GM19463 (cell line): Measurements from ENCODE around the gene PFKP.

Experiments used
- ATAC-seq: cut with Tn5 transposase; IDR thresholded peaks from one replicate; pipeline ENCODE4 v1.9.1; 2021; ENCODE audit warnings: mild to moderate bottlenecking, moderate library complexity; ENCODE audit not compliant: unreplicated experiment

PFKP gene

DNA sequence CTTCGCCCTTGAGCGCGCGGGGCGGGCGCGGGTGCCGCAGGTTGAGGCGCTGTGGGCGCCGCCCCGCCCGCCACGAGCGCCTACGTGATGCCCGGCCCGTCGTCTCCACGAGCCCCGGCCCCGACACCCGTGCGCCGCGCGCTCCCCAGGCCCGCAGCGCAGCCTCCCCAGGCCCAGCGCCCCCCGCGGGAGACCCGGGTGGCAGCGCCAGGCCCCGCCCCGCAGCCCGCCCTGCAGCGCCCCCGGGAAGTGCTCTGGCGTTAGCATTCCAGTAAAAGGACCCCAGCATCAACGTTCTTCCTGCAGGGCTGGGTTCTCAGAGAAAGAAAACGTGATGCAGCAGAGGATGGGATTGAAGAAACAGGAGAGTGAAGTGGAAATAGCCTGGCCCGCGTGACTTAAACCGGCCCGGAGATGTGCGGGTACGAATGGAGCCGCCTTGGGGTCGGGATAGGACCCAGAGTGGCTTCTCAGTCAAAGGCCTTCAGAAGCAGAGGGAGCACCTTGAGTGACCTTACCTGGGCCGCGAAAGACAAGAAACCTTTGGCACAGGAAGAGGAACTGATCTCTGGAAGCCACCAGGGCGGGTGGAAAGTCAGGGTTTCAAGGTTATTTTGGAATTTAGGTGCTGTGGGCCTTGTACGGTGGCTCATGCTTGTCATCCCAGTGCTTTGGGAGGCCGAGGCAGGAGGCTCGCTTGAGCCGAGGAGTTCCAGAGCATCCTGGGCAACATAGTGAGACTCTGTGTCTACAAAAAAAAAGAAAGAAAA is 1.8 kb downstream of the PFKP start:
- peak; percentile 33 for ATAC-seq

DNA sequence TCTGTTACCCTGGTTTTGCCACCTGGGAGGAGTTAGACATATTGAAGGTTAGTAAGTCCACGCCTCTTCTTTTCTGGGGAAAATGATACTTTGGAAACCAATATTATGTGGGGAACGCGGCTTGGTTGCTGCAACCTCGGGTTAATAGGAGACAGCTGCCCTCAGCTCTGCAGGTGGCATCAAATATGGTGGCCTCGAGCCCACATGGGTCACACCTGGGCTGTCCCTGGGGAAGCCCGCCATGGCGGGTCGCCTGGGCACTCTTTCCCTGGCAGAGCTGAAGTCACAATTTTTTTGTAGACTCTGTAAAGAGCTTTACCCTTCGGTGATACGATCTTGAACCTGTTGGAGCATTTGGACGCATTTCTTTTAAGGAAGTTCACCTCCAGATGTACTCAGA is 2.5 kb downstream of the PFKP start:
- no peak for ATAC-seq

GRCh38 chr10:3071405-3072198 is 4.3 kb downstream of the PFKP start:
- no peak for ATAC-seq

DNA sequence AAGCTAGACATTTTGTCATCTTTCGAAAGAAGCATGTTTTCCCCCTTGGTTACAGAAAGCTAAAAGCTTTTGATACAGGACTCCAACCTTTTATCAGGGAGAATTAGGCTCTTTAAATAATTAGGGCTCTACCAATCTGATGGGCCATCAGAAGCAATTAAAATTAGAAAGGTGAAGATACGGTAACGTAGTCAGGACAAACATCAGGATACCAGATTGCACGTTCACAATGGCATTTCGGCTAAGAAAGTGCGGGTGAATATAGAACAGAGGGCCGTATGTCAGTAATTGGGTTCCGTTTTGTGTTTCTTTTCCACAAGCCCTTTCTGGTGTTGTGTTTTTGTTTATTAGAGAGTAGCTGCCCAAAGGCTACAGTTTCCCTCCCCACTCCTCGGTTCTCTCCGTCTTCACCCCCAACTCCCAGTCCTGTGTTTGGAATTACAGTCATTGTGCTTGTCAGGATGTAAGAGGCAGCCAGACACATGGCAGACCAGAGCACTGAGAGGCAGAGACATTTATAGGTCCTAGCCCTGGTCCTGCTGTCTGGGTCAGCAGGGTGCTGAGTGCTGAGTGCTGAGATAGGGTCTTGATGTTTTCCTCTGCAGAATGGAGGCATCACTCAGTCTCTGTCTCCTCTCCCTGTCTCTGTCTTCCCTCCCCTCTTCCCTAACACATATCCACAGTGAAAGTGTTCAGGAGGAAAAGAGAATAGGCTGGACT is 5.5 kb downstream of the PFKP start:
- ATAC-seq, result no peak

DNA sequence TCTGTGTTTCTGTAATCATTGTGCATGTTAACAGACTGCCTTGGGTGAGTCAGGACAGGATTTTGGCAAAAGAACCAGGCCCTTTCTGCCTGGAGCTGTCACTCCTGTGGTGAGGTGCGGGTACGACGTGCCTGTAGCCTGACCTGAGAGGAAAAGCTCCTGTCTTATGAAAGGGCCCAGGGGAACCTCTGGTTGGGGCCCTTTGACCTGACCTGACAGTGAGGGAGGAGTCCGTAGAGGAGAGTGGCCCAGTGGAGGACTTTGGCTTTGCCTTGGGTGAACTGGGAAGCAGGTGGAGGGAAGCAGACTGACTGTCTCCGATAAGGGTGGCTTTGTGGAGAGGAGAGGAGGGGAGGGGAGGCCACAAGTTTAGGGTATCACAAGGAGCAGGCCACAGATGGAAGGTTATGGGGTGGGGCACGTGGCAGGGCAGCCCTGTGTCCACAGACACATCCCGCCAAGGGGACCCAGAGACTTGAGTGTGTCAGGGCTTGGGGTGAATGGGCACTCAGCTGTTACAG is 6.9 kb downstream of the PFKP start:
- no peak for ATAC-seq

- no peak for ATAC-seq
These were observed 7.7 kb downstream of the PFKP start for GRCh38 chr10:3074985-3075600.

GRCh38 chr10:3076138-3076537 is 8.8 kb downstream of the PFKP start:
- no peak for ATAC-seq

GRCh38 chr10:3077509-3077908 is 10.2 kb downstream of the PFKP start:
- ATAC-seq, result no peak

DNA sequence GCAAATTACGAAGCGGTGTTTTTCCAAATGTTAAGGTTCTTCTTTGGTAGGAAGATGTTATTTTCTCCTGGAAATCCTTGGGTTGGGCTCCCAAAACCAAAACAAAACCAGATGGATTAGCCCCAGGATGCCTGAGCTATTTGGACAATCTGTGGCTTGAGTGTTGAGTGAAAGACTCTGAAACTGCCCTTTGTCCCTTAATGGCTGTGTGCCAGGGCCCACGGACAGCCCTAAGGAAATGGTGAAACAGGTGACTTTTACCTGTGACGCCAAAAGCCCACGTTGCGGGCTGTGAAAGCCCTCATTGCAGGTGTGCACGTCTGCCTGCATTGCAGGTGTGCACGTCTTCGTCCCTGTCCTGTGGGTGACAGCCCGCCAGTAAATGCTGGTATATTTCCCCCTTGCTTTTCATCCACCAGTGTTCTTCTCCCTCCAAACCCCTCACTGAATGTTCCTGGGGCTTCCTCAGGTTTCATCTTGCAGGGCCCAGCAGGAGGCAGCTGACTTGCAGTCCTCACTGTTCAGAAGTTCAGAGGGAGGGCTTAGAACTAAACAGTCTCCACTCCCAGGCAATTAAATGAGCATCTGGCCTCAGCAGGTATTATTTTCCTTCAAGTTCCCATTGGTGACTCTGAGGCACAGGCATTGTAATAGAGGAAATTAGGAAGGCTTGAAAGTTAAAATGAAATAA is 10.7 kb downstream of the PFKP start:
- no peak for ATAC-seq

- ATAC-seq, result no peak
These were observed 14.1 kb downstream of the PFKP start for GRCh38 chr10:3081383-3081981.

DNA sequence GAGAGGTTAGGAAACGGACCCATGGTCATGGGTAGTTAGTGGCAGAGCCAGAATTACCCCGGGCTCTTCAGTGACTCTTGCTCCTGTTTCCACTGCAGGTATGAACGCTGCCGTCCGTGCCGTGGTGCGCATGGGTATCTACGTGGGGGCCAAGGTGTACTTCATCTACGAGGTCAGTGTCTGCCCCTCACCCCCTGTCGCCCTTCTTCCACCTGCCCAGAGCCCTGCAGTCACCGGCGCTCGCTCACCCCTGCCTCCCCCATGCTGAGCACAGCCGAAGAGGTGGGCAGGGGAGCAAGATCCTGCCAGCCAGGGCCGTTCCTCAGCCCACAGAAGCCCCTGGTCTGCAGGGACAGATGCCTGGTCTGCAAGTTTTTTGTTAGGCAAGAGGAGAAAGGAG is 14.9 kb downstream of the PFKP start:
- ATAC-seq, result no peak

DNA sequence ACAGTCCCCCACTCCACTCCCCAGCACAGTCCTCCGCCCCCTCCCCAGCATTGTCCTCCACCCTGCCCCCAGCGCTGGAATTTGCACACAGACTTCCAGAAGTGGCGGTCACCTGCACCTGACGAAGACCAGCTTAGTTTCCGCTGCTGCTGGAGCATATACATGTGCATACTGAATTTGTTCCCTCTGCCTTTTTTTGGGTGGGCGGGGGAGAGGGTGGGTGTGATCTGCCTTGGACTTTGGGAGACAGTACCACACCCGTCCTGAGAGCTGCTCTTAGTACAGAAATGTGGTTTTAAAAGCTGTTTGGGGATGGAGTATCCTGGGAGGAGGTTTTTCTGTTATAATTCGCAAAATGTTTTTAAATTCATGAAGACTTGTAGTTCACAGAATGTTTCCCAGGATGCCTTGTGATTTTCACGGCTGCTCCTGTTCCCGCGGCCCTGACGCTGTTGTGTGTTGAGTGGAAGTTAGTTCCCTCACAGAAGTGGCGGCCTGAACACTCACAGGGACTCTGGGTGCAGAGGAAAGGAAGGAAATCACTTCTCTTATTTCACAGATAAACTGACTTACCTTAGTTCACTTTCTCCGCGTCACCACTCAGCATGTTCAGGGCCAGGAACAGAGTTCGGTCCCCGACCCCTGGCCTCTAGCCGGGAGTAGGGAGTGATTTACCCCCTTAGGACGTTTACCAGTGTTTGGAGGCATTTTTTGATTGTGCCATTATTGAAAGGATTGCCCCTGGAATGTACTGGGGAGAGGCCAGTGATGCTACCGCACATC is 18.6 kb downstream of the PFKP start:
- no peak for ATAC-seq

DNA sequence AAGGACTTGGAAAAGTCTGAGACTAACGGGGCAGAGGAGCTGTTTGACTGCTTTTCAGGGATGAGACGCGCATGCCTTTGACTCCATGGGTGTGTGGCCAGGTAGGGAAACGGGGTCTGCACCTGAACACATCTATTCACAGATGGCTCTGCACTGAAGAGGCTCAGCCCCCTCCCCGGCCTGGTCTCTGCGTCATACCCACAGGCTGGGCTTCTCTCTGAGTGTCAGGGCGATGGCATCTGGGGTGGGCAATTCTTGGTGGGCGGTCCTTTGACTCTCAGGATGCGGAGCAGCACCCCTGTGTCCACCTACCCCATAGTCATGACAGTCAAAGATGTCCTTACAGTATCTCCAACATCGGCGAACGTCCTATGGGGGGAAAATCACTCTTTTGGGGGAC is 23.0 kb downstream of the PFKP start:
- ATAC-seq, result no peak

DNA sequence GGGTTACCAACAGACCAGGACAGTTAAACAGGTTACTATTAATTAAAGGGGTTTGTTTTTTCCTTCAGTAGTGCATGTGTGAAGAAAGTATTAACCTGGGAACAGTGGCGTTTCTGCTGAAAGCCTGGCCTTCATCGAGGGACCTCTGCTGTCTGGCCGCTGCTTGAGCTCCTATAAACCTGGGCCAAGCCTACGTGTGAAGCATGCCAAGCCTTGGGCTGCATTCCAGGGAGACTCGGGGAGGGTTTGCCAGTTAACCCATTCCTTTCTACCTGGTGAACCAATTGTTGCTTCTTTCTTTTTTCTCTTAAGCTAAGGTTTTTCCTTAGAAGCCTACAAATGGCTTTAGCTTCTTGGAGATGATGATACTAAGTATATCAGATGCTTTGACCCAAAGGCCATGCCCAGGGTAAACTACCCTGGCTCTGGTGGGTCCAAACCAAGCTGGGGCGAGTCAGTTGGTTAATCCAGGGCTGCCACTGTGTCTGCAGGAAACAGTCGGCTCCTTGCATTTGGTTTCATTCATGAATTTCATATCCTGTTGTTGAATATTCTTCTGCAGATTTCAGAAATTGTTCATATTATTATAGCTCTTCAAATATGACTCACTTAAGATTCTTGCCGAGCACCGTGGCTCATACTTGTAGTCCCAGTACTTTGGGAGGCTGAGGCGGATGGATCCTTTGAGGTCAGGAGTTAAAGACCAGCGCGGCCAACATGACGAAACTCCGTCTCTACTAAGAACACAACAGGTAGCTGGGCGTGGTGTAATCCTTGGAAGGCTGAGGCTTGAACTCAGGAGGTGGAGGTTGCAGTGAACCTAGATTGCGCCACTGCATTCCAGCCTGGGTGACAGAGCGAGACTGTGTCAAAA is 23.8 kb downstream of the PFKP start:
- ATAC-seq, result no peak

- no peak for ATAC-seq
These were observed 24.6 kb downstream of the PFKP start for GRCh38 chr10:3091921-3092320.

- ATAC-seq, result no peak
These were observed 26.6 kb downstream of the PFKP start for GRCh38 chr10:3093996-3094395.

GRCh38 chr10:3094609-3095036 is 27.3 kb downstream of the PFKP start:
- ATAC-seq, result no peak
